SW480 (cell line): ENCODE data around the gene VGLL1.

Source experiments
- DNase-seq: peaks from one replicate; pipeline ENCODE4 v3.0.0-alpha.2; 2016; ENCODE audit warnings: low spot score

The VGLL1 gene

DNA sequence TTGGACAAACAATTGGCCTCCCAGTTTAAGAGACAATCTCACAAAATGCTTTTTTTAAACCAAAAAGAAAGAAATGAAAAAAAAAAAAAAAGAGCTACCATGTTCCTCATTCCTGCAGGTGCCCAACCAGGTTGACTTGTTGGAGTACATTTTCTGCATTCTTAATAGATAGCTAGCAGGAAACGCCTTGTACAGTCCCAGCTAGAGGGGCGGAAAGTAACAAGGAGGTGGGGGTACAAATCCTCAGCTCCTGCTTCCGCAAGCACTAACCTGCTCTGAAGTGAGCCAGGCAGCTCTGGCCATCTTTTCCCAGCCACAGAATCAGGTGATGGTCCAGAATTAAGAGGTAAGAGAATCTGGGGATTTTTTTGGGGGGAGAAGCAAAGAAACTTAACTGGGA is at the start of gene VGLL1:
Gene VGLL1 (plus strand): TSS at position 265 of the 400 bp plus-strand sequence. CDS start 3,806 bp downstream, outside the sequence.
- DNase-seq = no peak

- DNase-seq = no peak
Measured at GRCh38 chrX:136487647-136488046, 44.4 kb upstream of the VGLL1 start, which contains the start of gene BRS3. BRS3 (plus strand) TSS chrX:136487947; CDS start chrX:136488115, 168 bp downstream.

GRCh38 chrX:136488706-136489105 is 43.3 kb upstream of the VGLL1 start:
- DNase-seq = no peak

DNA sequence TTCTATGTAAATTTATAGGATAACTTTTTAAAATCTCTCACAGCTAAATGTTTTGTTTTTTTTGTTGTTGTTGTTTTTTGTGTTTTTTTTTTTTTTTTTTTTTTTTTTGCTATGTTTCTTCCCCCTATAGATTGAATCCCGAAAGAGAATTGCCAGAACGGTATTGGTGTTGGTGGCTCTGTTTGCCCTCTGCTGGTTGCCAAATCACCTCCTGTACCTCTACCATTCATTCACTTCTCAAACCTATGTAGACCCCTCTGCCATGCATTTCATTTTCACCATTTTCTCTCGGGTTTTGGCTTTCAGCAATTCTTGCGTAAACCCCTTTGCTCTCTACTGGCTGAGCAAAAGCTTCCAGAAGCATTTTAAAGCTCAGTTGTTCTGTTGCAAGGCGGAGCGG is 40.2 kb upstream of the VGLL1 start:
- no peak for DNase-seq

DNA sequence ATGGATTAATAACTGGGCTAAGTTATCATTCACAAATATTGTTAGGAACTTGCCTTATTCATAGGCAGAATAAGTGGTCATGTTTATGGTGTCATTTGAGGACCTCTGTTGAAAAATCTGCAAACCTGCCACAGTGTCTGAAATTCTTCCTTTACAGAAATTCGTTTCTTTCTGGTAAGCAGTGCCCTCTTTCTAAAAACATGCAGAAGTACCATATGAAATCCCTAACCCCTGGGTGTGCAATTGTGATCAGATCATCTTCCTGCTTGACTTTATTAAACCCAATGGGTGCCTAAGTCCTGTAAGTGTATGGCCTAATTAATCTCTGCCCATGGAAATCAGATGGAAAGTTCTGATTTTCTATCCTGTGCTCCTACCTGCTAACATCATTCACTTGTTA is 39.0 kb upstream of the VGLL1 start:
- no peak for DNase-seq

GRCh38 chrX:136495043-136495442 is 37.0 kb upstream of the VGLL1 start:
- DNase-seq = no peak

DNA sequence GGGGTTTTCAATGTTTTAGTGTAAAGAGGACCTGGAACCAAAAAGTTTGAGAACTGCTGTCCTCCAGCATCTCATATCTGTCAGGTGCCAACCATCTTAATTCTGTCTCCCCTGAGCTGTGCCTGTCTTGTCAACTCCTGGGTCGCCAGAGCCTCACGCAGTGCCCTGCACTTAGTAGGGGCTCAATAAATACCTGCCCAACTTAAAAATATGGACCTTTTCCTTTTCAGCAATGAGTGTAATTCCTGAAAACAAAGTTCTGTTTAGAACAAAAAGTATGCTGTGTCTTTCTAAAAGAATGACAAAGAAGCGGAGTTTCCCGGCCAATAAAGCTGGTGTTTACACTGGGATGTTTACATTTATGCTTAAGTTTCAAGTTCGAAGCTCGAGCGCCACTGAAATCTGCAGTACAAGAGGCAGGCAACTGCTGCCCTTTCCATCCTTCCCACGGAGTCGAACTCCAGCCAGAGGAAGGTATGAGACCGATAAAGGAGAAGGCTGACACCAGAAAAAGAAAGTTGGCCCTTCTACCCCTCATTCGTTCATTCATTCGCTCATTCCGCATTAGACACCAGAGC is 35.7 kb upstream of the VGLL1 start:
- no peak for DNase-seq

- DNase-seq = peak; percentile 81
Measured at GRCh38 chrX:136496764-136497555, 35.1 kb upstream of the VGLL1 start.

DNA sequence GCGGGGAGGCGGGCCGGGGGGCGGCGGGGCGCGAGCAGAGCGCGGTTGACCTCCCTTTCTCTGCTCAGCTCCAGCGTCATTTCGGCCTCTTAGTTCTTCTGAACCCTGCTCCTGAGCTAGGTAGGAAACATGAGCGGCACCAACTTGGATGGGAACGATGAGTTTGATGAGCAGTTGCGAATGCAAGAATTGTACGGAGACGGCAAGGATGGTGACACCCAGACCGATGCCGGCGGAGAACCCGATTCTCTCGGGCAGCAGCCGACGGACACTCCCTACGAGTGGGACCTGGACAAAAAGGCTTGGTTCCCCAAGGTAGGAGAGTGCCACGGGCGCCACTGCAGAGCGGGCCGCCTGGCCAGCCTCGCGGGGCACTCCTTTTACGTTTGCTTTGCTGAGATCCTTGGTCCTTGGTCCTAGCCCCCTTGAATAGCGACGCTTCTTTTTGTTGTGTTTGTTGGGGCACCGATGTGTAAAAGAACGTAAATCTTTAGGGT is 34.4 kb upstream of the VGLL1 start, which contains the start of gene HTATSF1:
Gene HTATSF1 (plus strand): TSS at position 37 of the 497 bp plus-strand sequence. CDS start 93 bp downstream, at position 130.
- peak; percentile 48 for DNase-seq

DNA sequence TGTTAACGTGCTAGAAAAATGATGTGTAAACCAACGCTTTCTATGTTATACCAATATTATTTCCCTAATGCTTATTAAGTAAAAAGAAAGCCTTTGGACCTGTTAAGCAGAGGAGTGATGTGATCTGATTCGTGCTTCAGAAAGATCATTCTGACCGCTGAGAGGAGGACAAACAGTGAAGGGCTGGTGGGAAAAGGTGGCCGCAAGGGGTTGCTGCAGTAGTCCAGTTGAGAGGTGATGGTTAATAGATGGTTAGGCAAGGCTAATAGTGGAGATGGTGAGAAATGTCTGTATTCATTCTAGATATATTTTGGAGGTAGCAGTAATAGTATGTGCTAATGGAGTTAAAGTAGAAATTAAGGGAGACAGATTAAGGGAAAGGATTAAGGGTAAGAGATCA is 12.9 kb upstream of the VGLL1 start:
- DNase-seq = no peak

- no peak for DNase-seq
Measured at GRCh38 chrX:136523770-136524169, 8.2 kb upstream of the VGLL1 start.

- no peak for DNase-seq
Measured at GRCh38 chrX:136525738-136526606, 6.0 kb upstream of the VGLL1 start.

- DNase-seq = no peak
Measured at GRCh38 chrX:136528645-136529315, 3.2 kb upstream of the VGLL1 start.

DNA sequence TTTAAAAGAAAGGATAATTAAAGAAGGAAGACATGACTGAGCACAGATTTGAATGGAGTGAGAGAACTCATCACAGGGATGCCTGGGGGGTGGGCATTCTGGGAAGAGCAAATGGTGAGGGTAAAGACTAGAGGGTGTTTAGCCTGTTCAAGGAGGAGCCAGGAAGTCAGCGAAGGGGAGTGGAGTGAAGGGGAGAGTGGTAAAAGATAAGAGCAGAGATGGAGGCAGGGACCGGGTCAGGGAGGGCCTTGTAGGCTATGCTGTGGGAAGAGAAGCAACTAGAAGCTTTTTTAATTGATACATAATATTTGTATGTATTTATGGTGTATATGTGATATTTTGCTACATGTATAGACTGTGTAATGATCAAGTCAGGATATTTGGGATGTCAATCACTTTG is 2.2 kb upstream of the VGLL1 start:
- DNase-seq = no peak

GRCh38 chrX:136534131-136534530 is 2.1 kb downstream of the VGLL1 start:
- no peak for DNase-seq

- DNase-seq = no peak
Measured at GRCh38 chrX:136538811-136539210, 6.8 kb downstream of the VGLL1 start.

DNA sequence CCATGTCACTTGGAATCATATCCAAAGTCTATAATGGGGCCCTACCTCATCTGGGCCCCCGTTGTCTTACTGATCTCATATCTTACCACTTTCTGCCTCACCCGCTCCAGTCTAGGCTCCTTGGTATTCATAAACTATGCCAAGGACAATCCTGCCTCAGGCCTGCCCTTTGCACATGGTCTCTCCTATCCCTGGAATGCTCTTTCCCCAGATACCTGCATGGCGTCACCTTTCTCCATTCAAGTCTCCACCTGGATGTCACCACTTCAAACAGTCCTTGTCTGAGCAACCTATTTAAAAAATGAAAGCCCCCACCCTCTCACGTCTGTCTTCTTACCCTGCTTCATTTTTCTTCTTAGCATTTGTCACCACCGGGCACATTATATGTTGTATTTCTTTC is 8.2 kb downstream of the VGLL1 start:
- DNase-seq = no peak

DNA sequence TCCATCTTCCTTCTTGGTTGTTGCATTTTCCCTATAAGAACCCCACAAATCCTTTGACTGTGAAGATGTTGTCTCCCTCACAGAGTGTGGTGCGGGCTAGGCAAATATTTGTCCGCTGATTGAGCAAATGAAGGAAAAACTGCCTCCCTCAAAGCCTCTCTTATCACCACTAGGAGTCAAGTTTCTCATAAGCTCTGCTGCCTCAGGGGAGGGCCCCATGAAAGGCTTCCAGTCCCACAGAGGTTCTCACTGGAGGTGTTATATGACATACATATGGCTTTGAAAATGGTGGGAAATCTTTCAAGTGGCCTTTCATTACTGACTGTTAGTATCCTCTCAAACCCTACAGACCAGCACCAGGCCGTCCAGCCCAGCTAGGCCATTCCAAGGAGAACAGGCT is 9.3 kb downstream of the VGLL1 start:
- no peak for DNase-seq

DNA sequence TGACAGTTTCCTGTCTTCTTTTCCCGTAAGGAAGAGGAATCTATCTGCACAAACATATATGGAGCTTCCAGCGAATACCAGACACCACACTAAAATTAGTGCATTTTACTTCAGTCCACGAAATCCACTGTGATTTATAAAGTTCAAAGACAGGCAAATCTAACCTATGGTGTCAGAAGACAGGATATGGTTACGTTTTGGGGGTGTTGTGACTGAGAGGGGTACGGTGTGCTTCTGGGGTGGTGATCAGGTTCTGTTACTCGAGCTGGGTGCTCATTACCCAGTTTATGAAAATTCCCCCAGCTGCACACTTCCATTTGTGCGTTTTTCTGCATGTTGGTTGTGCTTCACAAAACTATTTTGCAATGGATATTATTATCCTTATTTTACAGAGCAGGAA is 10.3 kb downstream of the VGLL1 start:
- DNase-seq = no peak

DNA sequence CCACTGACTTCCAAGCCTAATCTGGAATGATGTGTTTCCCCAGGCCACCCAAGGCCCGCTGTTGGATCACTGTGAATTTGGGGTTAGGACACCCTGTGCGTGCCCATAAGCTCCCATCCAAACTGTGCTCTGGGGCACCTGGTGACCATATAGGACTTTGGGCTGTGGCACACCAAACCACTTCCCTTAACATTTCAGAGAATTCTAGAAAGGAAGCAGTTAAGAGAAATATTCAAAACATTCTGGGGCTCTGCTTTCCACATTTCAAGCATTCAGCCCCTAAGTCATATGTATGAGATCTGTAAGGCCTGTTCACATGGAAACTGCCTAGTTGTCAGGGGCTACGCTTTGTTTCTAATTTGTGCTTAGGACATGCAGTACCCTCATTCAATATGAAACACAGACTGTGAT is 14.4 kb downstream of the VGLL1 start:
- DNase-seq = no peak

- no peak for DNase-seq
Measured at GRCh38 chrX:136549226-136549625, 17.2 kb downstream of the VGLL1 start.

DNA sequence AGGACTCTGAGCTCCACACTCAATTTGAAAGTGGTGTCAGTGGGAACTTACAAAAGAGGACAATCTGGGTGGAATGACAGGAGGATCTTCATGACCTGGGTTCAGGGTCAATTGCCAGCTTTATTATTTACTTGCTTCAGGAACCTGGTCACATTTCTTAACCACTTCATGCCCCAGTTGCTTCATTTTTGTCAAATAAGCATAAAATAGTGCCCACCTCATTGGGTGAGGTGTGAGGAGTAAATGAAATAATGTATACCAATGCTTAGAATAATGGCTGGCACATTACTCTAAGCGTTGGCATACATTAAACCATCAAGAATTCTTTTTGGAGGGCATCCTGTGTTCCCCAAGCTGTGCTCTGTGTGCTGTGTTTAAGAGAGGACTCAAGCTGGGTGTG is 19.4 kb downstream of the VGLL1 start:
- no peak for DNase-seq
